ENCODE results near the gene NEK8. TPM values are rescaled to one million over a fixed set of nuclear protein-coding genes. Genes with fewer than 3 reads are reported as not detected.

The NEK8 gene
- total RNA-seq, 1 donor from 2014 or later, result 6.7 TPM

- peaks cover 23% of the 10 kb centered on the region for H3K27me3 Mint-ChIP-seq (ENCODE audit: unreplicated experiment)
- no peaks in the 10 kb centered on the region for H3K9me3 Mint-ChIP-seq (ENCODE audit: unreplicated experiment)
- peak overlapping the region; percentile 90 for H3K4me3 Mint-ChIP-seq (ENCODE audit: unreplicated experiment)
- no peak for TF ChIP-seq CTCF (IDR thresholded peaks at IDR 0.05; ENCODE audit: unreplicated experiment)
- peaks cover 16% of the 10 kb centered on the region for H3K4me1 Mint-ChIP-seq (ENCODE audit: unreplicated experiment)
- H3K27ac Mint-ChIP-seq (ENCODE audit: unreplicated experiment), result peak overlapping the region; percentile 70
- H3K36me3 Mint-ChIP-seq (ENCODE audit: low read depth, unreplicated experiment), result peaks cover 23% of the 10 kb centered on the region
- peak; percentile 65 for DNase-seq (ENCODE audit: low spot score)
Measured at GRCh38 chr17:28712032-28712704, 16.4 kb upstream of the NEK8 start.

DNA sequence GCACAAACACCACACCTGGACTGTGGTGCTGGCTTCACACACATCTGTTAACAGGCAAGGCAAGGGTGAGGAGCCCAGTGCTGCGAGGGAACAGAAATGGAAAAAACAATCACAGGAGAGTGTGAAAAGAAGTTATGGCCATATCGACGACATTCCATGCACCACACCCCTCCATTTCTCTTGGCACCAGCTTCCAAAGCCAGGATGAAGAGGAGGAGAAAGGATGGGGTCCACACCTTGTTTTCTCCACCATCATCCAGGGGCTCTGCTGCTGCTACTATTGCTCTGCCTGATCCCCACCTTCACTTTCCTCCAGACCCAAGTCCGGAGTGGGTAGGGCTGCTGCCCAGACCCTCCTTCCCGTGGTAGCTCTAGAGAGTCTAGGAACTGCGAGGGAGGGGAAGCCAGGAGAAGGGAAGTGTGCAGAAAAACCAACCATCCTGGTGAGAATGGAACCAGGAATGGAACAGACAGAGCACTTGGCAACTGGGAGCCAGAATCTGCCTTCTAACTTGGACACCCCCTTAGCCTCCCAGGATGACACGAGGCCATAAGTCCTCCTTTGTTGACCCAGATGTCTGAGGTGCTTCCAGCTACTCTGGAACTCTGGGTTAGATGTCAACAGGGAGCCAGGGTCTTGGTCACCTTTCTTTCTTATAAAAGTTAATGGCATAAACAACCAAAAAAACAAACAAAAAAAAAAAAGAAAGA lies 15.7 kb upstream of the NEK8 start:
- Mint-ChIP-seq H3K4me3 (ENCODE audit: unreplicated experiment) (peak overlapping the region; percentile 80), H3K36me3 (ENCODE audit: low read depth, unreplicated experiment) (peaks cover 18% of the 10 kb centered on the region), H3K27me3 (ENCODE audit: unreplicated experiment) (peaks cover 22% of the 10 kb centered on the region), H3K27ac (ENCODE audit: unreplicated experiment) (peak overlapping the region; percentile 11), H3K9me3 (ENCODE audit: unreplicated experiment) (no peaks in the 10 kb centered on the region), H3K4me1 (ENCODE audit: unreplicated experiment) (peaks cover 11% of the 10 kb centered on the region)
- no peak for DNase-seq (ENCODE audit: low spot score)
- TF ChIP-seq CTCF (IDR thresholded peaks at IDR 0.05; ENCODE audit: unreplicated experiment), result no peak

GRCh38 chr17:28714281-28714680 lies 14.3 kb upstream of the NEK8 start:
- Mint-ChIP-seq H3K27ac (ENCODE audit: unreplicated experiment) (no peak overlapping the region), H3K27me3 (ENCODE audit: unreplicated experiment) (peaks cover 23% of the 10 kb centered on the region), H3K4me1 (ENCODE audit: unreplicated experiment) (peaks cover 20% of the 10 kb centered on the region), H3K36me3 (ENCODE audit: low read depth, unreplicated experiment) (peaks cover 13% of the 10 kb centered on the region), H3K9me3 (ENCODE audit: unreplicated experiment) (no peaks in the 10 kb centered on the region), H3K4me3 (ENCODE audit: unreplicated experiment) (peak overlapping the region; percentile 81)
- no peak for DNase-seq (ENCODE audit: low spot score)
- TF ChIP-seq CTCF (IDR thresholded peaks at IDR 0.05; ENCODE audit: unreplicated experiment), result no peak

DNA sequence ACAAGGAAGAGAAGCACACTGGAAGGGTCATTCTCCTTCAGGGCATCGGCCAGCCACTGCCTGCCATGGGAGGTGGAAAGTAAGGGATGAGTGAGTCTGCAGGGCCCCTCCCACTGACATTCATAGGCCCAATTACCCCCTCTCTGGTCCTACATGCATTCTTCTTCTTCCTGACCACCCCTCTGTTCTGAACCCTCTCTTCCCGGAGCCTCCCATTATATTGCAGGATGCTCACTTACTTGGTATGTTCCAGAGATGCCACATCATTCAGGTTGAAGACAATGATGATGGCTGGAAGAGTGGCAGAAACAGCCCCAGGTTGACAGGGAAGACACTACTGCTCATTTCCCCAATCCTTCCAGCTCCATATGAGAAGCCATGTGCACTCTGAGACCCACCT lies 13.4 kb upstream of the NEK8 start:
- DNase-seq (ENCODE audit: low spot score), result no peak
- H3K9me3 Mint-ChIP-seq (ENCODE audit: unreplicated experiment), result no peaks in the 10 kb centered on the region
- H3K4me3 Mint-ChIP-seq (ENCODE audit: unreplicated experiment), result no peak overlapping the region
- H3K27me3 Mint-ChIP-seq (ENCODE audit: unreplicated experiment), result peaks cover 30% of the 10 kb centered on the region
- no peak overlapping the region for H3K27ac Mint-ChIP-seq (ENCODE audit: unreplicated experiment)
- peaks cover 18% of the 10 kb centered on the region for H3K36me3 Mint-ChIP-seq (ENCODE audit: low read depth, unreplicated experiment)
- TF ChIP-seq CTCF (IDR thresholded peaks at IDR 0.05; ENCODE audit: unreplicated experiment), result no peak
- peaks cover 27% of the 10 kb centered on the region for H3K4me1 Mint-ChIP-seq (ENCODE audit: unreplicated experiment)
